Measurements from ENCODE around the gene SNX27. TPM values are rescaled to one million over a fixed set of nuclear protein-coding genes. Genes with fewer than 3 reads are reported as not detected.

Gene SNX27
- total RNA-seq, 1 experiment from 2014 or later = 42.2 TPM

DNA sequence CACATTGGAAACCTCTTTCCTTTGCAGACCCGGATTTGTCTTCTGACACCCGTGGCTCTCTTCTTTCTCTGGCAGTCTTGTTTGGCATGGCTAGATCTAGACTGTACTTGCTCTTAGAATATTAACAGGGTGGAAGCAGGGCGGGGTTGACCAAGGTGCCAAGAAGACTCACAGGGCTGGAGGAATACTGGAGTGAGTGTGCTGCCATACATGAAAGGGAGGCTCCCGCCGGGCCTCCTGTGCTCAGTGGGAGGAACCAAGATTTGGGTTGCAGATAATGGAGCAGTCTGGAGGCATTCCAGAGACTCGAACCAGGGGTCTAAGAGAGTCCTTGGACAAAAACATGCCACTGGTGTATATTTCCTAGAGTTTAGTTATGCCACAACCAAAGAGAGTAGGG, 27.6 kb upstream of the SNX27 start:
- Histone ChIP-seq H3K9me3 (ENCODE audit: control insufficient read depth in 1 of 2, insufficient read depth in 1 of 2, low read depth in 1 of 2, low read length in 2 of 2) (no peaks in the 10 kb centered on the region), H2AFZ (ENCODE audit: low read depth, low read length, poor library complexity, severe bottlenecking) (no peak overlapping the region), H3K4me2 (ENCODE audit: low read length) (peak overlapping the region; percentile 34), H4K20me1 (ENCODE audit: insufficient read depth) (no peaks in the 10 kb centered on the region), H3K27ac (ENCODE audit: low read depth, low read length) (no peak overlapping the region), H3K36me3 (ENCODE audit: control insufficient read depth in 1 of 2, insufficient read depth in 2 of 2, low read length in 2 of 2) (0 out of 4 replicates have a peak, but pooled peaks cover 0 to 3% of the 10 kb centered on the region in 2 experiments), H3K27me3 (ENCODE audit: insufficient read depth, low read length) (no peaks in the 10 kb centered on the region), H3K4me1 (ENCODE audit: control insufficient read depth in 1 of 2, insufficient read depth in 2 of 2, low read length in 2 of 2) (peaks cover 15 to 28% of the 10 kb centered on the region in 2 experiments), H3K79me2 (ENCODE audit: insufficient read depth, low read length) (no peaks in the 10 kb centered on the region), H3K9me2 (ENCODE audit: insufficient read depth) (no peaks in the 10 kb centered on the region), H3K4me3 (replicated peaks in 1 of 2; ENCODE audit: low read depth in 1 of 2, low read length in 2 of 2) (no peak overlapping the region), H3K9ac (ENCODE audit: low read length) (no peak overlapping the region)
- intact Hi-C loops (cut with micrococcal nuclease) = no loop called here
- 0 out of 2 replicates have a peak, but pooled peaks have one; percentile 29 for ATAC-seq
- DNase-seq (ENCODE audit: low read depth, low spot score) = no peak
- CTCF ChIA-PET = no interaction called here
- no TSS peak for BruUV-seq (replicated peaks)
- TF ChIP-seq ELF1 (IDR thresholded peaks at IDR 0.05; ENCODE audit: borderline replicate concordance, low read depth) = no peak
- TF ChIP-seq SIN3A (IDR thresholded peaks at IDR 0.05; ENCODE audit: low read depth) = no peak
- TF ChIP-seq POLR2A (IDR thresholded peaks at IDR 0.05; ENCODE audit: borderline replicate concordance, extremely low read depth, insufficient read depth, insufficient read length) = no peak
- TF ChIP-seq ZFX (IDR thresholded peaks at IDR 0.05) = no peak
- no peak for TF ChIP-seq CEBPB (IDR thresholded peaks at IDR 0.05; ENCODE audit: low read depth)
- no peak for TF ChIP-seq EZH2phosphoT487 (IDR thresholded peaks at IDR 0.05; ENCODE audit: borderline replicate concordance)
- no peak for TF ChIP-seq ZNF274 (IDR thresholded peaks at IDR 0.05; ENCODE audit: low read depth, low read length)
- TF ChIP-seq RAD21 (IDR thresholded peaks at IDR 0.05; ENCODE audit: low read depth) = no peak
- no peak for TF ChIP-seq SRF (IDR thresholded peaks at IDR 0.05; ENCODE audit: low read depth)
- TF ChIP-seq, protein P1, sequence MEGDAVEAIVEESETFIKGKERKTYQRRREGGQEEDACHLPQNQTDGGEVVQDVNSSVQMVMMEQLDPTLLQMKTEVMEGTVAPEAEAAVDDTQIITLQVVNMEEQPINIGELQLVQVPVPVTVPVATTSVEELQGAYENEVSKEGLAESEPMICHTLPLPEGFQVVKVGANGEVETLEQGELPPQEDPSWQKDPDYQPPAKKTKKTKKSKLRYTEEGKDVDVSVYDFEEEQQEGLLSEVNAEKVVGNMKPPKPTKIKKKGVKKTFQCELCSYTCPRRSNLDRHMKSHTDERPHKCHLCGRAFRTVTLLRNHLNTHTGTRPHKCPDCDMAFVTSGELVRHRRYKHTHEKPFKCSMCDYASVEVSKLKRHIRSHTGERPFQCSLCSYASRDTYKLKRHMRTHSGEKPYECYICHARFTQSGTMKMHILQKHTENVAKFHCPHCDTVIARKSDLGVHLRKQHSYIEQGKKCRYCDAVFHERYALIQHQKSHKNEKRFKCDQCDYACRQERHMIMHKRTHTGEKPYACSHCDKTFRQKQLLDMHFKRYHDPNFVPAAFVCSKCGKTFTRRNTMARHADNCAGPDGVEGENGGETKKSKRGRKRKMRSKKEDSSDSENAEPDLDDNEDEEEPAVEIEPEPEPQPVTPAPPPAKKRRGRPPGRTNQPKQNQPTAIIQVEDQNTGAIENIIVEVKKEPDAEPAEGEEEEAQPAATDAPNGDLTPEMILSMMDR (IDR thresholded peaks at IDR 0.05 in 2 of 3, conservative IDR thresholded peaks at IDR 0.05 in 1 of 3; ENCODE audit: borderline replicate concordance in 1 of 3, insufficient read depth in 1 of 3, low read depth in 2 of 3, low read length in 2 of 3) = no peak
- TF ChIP-seq EGR1 (IDR thresholded peaks at IDR 0.05; ENCODE audit: low read depth) = no peak
- TF ChIP-seq, protein P2, sequence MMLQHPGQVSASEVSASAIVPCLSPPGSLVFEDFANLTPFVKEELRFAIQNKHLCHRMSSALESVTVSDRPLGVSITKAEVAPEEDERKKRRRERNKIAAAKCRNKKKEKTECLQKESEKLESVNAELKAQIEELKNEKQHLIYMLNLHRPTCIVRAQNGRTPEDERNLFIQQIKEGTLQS (IDR thresholded peaks at IDR 0.05) = no peak
- TF ChIP-seq, protein P3, sequence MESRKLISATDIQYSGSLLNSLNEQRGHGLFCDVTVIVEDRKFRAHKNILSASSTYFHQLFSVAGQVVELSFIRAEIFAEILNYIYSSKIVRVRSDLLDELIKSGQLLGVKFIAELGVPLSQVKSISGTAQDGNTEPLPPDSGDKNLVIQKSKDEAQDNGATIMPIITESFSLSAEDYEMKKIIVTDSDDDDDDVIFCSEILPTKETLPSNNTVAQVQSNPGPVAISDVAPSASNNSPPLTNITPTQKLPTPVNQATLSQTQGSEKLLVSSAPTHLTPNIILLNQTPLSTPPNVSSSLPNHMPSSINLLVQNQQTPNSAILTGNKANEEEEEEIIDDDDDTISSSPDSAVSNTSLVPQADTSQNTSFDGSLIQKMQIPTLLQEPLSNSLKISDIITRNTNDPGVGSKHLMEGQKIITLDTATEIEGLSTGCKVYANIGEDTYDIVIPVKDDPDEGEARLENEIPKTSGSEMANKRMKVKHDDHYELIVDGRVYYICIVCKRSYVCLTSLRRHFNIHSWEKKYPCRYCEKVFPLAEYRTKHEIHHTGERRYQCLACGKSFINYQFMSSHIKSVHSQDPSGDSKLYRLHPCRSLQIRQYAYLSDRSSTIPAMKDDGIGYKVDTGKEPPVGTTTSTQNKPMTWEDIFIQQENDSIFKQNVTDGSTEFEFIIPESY (IDR thresholded peaks at IDR 0.05; ENCODE audit: extremely low read depth, insufficient replicate concordance, low read length) = no peak
- TF ChIP-seq, protein P4, sequence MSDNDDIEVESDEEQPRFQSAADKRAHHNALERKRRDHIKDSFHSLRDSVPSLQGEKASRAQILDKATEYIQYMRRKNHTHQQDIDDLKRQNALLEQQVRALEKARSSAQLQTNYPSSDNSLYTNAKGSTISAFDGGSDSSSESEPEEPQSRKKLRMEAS (IDR thresholded peaks at IDR 0.05) = no peak
- TF ChIP-seq FOSL1 (IDR thresholded peaks at IDR 0.05; ENCODE audit: low read depth) = no peak
- no peak for TF ChIP-seq YY1 (IDR thresholded peaks at IDR 0.05; ENCODE audit: extremely low read depth, insufficient replicate concordance, low read depth, low read length)
- POLR2A ChIA-PET = no interaction called here
- RAD21 ChIA-PET (ENCODE audit: low non-redundant PET in 1 of 2, low total read pairs in 2 of 2, uncharacterized antibody in 2 of 2, unreplicated experiment in 2 of 2) = no interaction called here

Measured in HCT116 (cell line).